MM.1S (cell line): ENCODE measurements around the gene IQGAP2.

ENCODE experiments used
- CTCF ChIP-seq: fragments of 300-600 bp; sonication (generic); IDR thresholded peaks from 2 replicates; pipeline ENCODE4 v1.5.1; 2016; ENCODE audit warnings: antibody characterized with exemption, low read length, mixed read lengths
- EZH2 ChIP-seq: fragments of 300-600 bp; sonication (generic); optimal IDR thresholded peaks from 2 replicates; pipeline ENCODE3; 2017; ENCODE audit warnings: low read depth, mild to moderate bottlenecking, antibody characterized with exemption, low read length, mixed read lengths
- EZH2phosphoT487 ChIP-seq: fragments of 300-600 bp; sonication (generic); IDR thresholded peaks from 2 replicates; pipeline ENCODE4 v1.6.1; 2018; ENCODE audit warnings: antibody characterized with exemption, low read length

GRCh38 chr5:76606701-76607100 is 203.6 kb downstream of the IQGAP2 start:
- no peak for TF ChIP-seq CTCF
- TF ChIP-seq EZH2phosphoT487 = no peak
- no peak for TF ChIP-seq EZH2
